H1 (cell line): ENCODE measurements around the gene S100A14.

Experiments
- CEBPB ChIP-seq: IDR thresholded peaks from 2 replicates; pipeline ENCODE4 v1.6.1; 2012; ENCODE audit warnings: low read depth, low read length
- CTCF ChIP-seq, 3 experiments: IDR thresholded peaks; 1 replicate in 2 of 3; 2 replicates in 1 of 3; pipeline versions ENCODE4 v1.5.1 to v1.6.1; 2011; ENCODE audit warnings: low read length in 3 of 3, mild to moderate bottlenecking in 3 of 3, inconsistent platforms in 2 of 3, low read depth in 1 of 3, moderate library complexity in 1 of 3; ENCODE audit not compliant: insufficient read depth in 1 of 3; ENCODE audit errors: control extremely low read depth in 1 of 3
- JUN ChIP-seq: IDR thresholded peaks from 2 replicates; pipeline ENCODE4 v1.6.1; 2011; ENCODE audit warnings: low read depth, mild to moderate bottlenecking, improper control_type of control experiment, low read length

- TF ChIP-seq CEBPB (no peak), JUN (no peak), CTCF (IDR thresholded peaks at IDR 0.05; ENCODE audit: control extremely low read depth in 1 of 3, insufficient read depth in 1 of 3, low read depth in 1 of 3, low read length in 3 of 3) (no peak)
Observed at GRCh38 chr1:153624965-153625611, 9.0 kb upstream of the S100A14 start.
